Fibroblast of lung (primary cell): Measurements from ENCODE around the gene RBMS1. TPM values are rescaled to one million over a fixed set of nuclear protein-coding genes. Genes with fewer than 3 reads are reported as not detected.

Experiments used
- DNase-seq, 2 donors: peaks; one replicate each; pipeline versions ENCODE4 v3.0.0 to v3.0.0-alpha.2; 2010; ENCODE audit warnings: low read depth in 2 of 2
- H2AFZ ChIP-seq: 2 replicates; pipeline ENCODE4 v1.5.1; 2012; ENCODE audit warnings: low read length, control low read depth, inconsistent platforms
- H3K27ac ChIP-seq: 2 replicates; pipeline ENCODE4 v1.5.1; 2011; ENCODE audit warnings: low read length, control low read depth; ENCODE audit not compliant: insufficient read depth
- H3K27me3 ChIP-seq: 2 replicates; pipeline ENCODE4 v1.5.1; 2011; ENCODE audit warnings: mild to moderate bottlenecking, low read length; ENCODE audit not compliant: control insufficient read depth, insufficient read depth
- H3K36me3 ChIP-seq: 2 replicates; pipeline ENCODE4 v1.5.1; 2011; ENCODE audit warnings: low read length; ENCODE audit not compliant: control insufficient read depth, insufficient read depth
- H3K4me1 ChIP-seq: 2 replicates; pipeline ENCODE4 v1.5.1; 2011; ENCODE audit warnings: low read length; ENCODE audit not compliant: control insufficient read depth, insufficient read depth; ENCODE audit errors: extremely low read depth
- H3K4me2 ChIP-seq: 2 replicates; pipeline ENCODE4 v1.5.1; 2011; ENCODE audit warnings: low read length, control low read depth; ENCODE audit not compliant: insufficient read depth; ENCODE audit errors: extremely low read depth
- H3K4me3 ChIP-seq, 4 experiments: fragments of 200-600 bp in 1 of 4; sonication (generic) in 1 of 4; replicated peaks in 1 of 4; 2 replicates each; pipeline ENCODE4 v1.5.1; 2011 to 2016; ENCODE audit warnings: low read length in 4 of 4, low read depth in 3 of 4, mild to moderate bottlenecking in 3 of 4, control low read depth in 2 of 4, inconsistent platforms in 1 of 4, mixed read lengths in 1 of 4; ENCODE audit not compliant: insufficient read depth in 1 of 4; ENCODE audit errors: control extremely low read depth in 1 of 4
- H3K79me2 ChIP-seq: 2 replicates; pipeline ENCODE4 v1.5.1; 2012; ENCODE audit warnings: mild to moderate bottlenecking, low read length, inconsistent platforms; ENCODE audit not compliant: control insufficient read depth, insufficient read depth
- H3K9ac ChIP-seq: 2 replicates; pipeline ENCODE4 v1.5.1; 2011; ENCODE audit warnings: mild to moderate bottlenecking, low read length, control low read depth; ENCODE audit not compliant: insufficient read depth
- H3K9me3 ChIP-seq: 2 replicates; pipeline ENCODE4 v1.5.1; 2012; ENCODE audit warnings: low read depth, low read length; ENCODE audit not compliant: control insufficient read depth, insufficient read depth
- H4K20me1 ChIP-seq: 2 replicates; pipeline ENCODE4 v1.5.1; 2011; ENCODE audit warnings: low read length; ENCODE audit not compliant: control insufficient read depth, insufficient read depth; ENCODE audit errors: extremely low read depth
- EZH2 ChIP-seq: IDR thresholded peaks from 2 replicates; pipeline ENCODE4 v1.5.1; 2012; ENCODE audit warnings: low read length, control low read depth, mild to moderate bottlenecking; ENCODE audit errors: missing control alignments
- polyA plus RNA-seq, 2 donors: library from polyadenylated mRNA; depleted of rRNA in 1 of 2; stranded (reverse) in 1 of 2; unstranded in 1 of 2; fragments of >200 nt; gene quantifications; 2 replicates each; pipeline ENCODE4 v1.2.1, GENCODE V29; 2011 to 2012; ENCODE audit warnings: missing spikeins in 1 of 2
- total RNA-seq: library from RNA; depleted of rRNA; stranded (reverse); fragments of >200 nt; gene quantifications from 2 replicates; pipeline ENCODE4 v1.2.1, GENCODE V29; 2014
- TF ChIP-seq, protein P1 (sequence below), 2 donors: IDR thresholded peaks in 1 of 2; conservative IDR thresholded peaks in 1 of 2; 1 replicate in 1 of 2; 2 replicates in 1 of 2; pipeline ENCODE4 v1.5.1; 2011 to 2012; ENCODE audit warnings: low read length in 2 of 2, control low read depth in 1 of 2, inconsistent platforms in 1 of 2, low read depth in 1 of 2, mild to moderate bottlenecking in 1 of 2

Gene RBMS1
- total and polyA plus RNA-seq, 2 donors (not counting 1 experiment from before 2014, with no cell fraction given): 77.3 to 146 TPM

DNA sequence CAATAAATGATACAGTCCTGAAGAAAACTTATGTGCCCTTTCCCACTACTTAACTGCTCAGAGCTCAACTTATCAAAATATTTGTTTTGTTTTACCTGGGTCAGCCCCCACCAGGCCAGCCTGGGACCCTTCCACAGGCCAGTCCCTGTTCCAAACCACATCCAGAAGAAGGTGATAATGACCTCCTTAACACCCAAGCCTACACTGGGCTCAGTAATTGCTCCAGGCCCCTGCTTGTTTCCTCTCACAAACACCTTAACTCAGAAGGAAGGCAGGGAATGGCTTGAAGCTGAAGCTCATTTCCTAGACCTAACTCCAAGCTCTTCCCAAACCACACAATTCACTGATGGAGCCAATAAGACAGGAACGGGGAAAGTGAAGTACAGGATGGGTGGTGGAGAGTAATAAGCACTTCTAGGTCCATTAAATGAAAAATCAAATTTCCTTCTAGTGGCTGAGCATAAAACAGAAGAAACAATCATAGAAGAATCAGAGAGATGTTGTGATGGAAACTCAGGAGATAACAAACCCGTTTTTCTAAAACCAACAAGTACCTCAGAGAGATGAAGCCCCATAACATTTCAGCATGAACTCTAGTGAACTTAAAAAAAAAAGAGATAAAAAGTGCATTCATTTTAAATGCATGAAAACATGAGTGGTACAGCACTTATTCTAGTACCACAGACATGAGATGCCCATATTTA is 160.1 kb downstream of the RBMS1 start:
- peaks cover 2% of the 10 kb centered on the region for H4K20me1 ChIP-seq
- H3K27me3 ChIP-seq: no peaks in the 10 kb centered on the region
- H3K4me3 ChIP-seq: no peak overlapping the region
- H3K27ac ChIP-seq: no peak overlapping the region
- no peak overlapping the region for H3K9ac ChIP-seq
- H3K4me2 ChIP-seq: no peak overlapping the region
- no peak for DNase-seq
- H3K9me3 ChIP-seq: no peaks in the 10 kb centered on the region
- no peak for TF ChIP-seq EZH2
- TF ChIP-seq, protein P1, sequence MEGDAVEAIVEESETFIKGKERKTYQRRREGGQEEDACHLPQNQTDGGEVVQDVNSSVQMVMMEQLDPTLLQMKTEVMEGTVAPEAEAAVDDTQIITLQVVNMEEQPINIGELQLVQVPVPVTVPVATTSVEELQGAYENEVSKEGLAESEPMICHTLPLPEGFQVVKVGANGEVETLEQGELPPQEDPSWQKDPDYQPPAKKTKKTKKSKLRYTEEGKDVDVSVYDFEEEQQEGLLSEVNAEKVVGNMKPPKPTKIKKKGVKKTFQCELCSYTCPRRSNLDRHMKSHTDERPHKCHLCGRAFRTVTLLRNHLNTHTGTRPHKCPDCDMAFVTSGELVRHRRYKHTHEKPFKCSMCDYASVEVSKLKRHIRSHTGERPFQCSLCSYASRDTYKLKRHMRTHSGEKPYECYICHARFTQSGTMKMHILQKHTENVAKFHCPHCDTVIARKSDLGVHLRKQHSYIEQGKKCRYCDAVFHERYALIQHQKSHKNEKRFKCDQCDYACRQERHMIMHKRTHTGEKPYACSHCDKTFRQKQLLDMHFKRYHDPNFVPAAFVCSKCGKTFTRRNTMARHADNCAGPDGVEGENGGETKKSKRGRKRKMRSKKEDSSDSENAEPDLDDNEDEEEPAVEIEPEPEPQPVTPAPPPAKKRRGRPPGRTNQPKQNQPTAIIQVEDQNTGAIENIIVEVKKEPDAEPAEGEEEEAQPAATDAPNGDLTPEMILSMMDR (conservative IDR thresholded peaks at IDR 0.05 in 1 of 2, IDR thresholded peaks at IDR 0.05 in 1 of 2; ENCODE audit: low read depth in 1 of 2, low read length in 2 of 2): no peak
- H3K4me1 ChIP-seq: peaks cover 13% of the 10 kb centered on the region
- no peaks in the 10 kb centered on the region for H3K36me3 ChIP-seq
- no peak overlapping the region for H2AFZ ChIP-seq
- H3K79me2 ChIP-seq: peaks cover 90% of the 10 kb centered on the region

DNA sequence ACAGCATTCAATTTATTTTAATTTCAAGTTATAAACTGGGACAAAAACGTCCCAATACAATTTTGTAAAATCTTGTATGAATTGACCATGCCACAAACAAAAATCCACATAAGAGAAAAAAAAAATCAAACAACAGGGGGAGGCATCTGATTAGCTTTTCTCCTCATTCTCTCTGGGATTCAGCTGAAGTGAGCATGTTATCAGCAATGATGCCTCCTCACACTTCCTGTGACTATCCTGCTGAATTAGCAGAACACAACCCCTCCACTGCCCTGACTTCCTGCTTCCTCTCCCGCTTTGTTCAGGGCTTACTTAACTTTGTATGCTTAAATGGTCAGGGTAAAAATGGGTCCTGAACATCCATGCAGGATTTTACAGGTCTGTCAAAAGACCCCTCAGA is 161.3 kb downstream of the RBMS1 start:
- no peak overlapping the region for H2AFZ ChIP-seq
- TF ChIP-seq EZH2: no peak
- TF ChIP-seq, protein P1 (conservative IDR thresholded peaks at IDR 0.05 in 1 of 2, IDR thresholded peaks at IDR 0.05 in 1 of 2; ENCODE audit: low read depth in 1 of 2, low read length in 2 of 2): no peak
- peak; percentile 45 to 51 for DNase-seq
- no peak overlapping the region for H3K4me3 ChIP-seq
- peaks cover 2% of the 10 kb centered on the region for H4K20me1 ChIP-seq
- H3K36me3 ChIP-seq: no peaks in the 10 kb centered on the region
- no peaks in the 10 kb centered on the region for H3K9me3 ChIP-seq
- no peak overlapping the region for H3K4me2 ChIP-seq
- H3K4me1 ChIP-seq: peaks cover 13% of the 10 kb centered on the region
- H3K27ac ChIP-seq: no peak overlapping the region
- no peaks in the 10 kb centered on the region for H3K27me3 ChIP-seq
- H3K79me2 ChIP-seq: peaks cover 91% of the 10 kb centered on the region
- H3K9ac ChIP-seq: no peak overlapping the region

DNA sequence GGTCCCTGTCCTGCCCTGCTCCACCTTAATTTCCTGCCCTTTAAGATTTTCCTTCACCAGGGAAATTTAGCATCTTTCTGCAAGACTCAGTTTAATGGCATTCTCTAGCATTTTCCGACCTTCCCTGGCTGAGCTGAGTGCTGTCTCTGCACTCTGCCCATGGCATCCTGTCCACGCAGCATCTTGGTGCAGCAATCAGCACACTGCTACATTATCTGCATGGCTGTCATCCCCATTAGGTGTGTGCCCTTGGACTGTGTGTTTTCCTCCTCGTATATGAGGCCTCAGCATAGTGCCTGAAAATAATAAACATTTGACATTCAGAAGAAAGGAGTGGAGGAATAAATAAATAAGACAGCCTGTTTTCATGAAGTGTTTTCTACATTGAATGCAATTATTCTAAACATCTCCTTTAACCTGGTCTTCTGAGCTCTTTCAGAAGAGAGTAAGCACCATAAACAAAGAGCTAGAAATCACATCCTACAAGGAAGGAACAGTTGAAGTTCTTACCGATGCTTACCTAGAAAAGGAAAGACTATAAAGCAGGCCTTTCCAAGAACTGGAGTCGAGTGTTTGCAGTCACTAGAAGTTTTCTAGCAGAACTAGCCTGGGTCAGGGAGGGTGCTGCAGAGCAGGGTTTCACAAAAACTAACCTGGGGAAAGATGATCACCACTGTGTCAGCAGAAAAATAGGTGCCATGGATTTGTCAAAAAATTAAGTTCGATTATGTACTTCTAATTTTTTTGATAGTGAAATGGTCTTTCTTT is 162.2 kb downstream of the RBMS1 start:
- Histone ChIP-seq H3K79me2 (peaks cover 92% of the 10 kb centered on the region), H3K4me1 (peaks cover 13% of the 10 kb centered on the region), H3K27me3 (no peaks in the 10 kb centered on the region), H3K36me3 (no peaks in the 10 kb centered on the region), H4K20me1 (peaks cover 2% of the 10 kb centered on the region), H3K9ac (no peak overlapping the region), H2AFZ (no peak overlapping the region), H3K4me3 (no peak overlapping the region), H3K9me3 (no peaks in the 10 kb centered on the region), H3K4me2 (no peak overlapping the region), H3K27ac (no peak overlapping the region)
- DNase-seq: no peak
- TF ChIP-seq, protein P1 (conservative IDR thresholded peaks at IDR 0.05 in 1 of 2, IDR thresholded peaks at IDR 0.05 in 1 of 2; ENCODE audit: low read depth in 1 of 2, low read length in 2 of 2): no peak
- no peak for TF ChIP-seq EZH2
